T-helper 2 cell (primary cell): Measurements from ENCODE around the gene METRN.
A peak's percentile ranks its signal among the peaks of the same experiment; 100 is the strongest.
"Not testable (repeated sequence)": the region's sequence is repeated elsewhere in the genome, so short reads cannot be mapped to it uniquely, and the experiment has no call there.

ENCODE experiments used
- DNase-seq, 5 experiments: peaks; one replicate each; pipeline versions ENCODE4 v3.0.0 to v3.0.0-alpha.2; 2012 to 2022

METRN gene

DNA sequence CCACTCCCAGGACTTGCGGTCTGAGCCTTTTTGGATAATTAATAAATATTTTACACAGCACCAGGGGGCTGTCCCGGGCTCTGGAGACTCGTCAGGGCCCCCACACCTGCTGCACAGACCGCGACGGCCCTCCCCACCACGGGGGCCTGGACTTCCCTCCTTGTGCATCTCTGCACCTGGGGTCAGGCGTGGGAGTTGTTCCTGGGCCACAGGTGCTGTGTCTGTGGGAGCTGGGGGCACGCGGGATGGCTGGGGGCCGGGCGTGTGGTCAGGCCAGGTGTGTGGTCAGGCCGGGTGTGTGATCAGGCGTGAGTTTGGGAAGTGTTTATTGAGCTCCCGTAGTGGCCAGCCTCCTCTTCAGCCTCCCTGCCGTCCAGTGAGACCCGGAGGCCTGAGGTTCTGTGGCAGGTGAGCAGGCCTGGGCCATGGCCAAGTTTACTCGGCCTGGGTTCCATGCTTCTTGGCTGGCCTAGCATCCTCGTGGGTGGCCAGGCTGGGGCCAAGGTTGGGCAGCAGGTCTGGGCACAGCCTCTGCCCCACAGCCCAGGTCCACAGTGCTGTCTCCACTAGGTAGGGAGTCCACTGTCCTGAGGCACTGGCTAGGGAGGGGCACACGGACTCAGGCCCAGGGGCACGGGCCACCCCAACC is 36.6 kb upstream of the METRN start:
- no peak for DNase-seq

DNA sequence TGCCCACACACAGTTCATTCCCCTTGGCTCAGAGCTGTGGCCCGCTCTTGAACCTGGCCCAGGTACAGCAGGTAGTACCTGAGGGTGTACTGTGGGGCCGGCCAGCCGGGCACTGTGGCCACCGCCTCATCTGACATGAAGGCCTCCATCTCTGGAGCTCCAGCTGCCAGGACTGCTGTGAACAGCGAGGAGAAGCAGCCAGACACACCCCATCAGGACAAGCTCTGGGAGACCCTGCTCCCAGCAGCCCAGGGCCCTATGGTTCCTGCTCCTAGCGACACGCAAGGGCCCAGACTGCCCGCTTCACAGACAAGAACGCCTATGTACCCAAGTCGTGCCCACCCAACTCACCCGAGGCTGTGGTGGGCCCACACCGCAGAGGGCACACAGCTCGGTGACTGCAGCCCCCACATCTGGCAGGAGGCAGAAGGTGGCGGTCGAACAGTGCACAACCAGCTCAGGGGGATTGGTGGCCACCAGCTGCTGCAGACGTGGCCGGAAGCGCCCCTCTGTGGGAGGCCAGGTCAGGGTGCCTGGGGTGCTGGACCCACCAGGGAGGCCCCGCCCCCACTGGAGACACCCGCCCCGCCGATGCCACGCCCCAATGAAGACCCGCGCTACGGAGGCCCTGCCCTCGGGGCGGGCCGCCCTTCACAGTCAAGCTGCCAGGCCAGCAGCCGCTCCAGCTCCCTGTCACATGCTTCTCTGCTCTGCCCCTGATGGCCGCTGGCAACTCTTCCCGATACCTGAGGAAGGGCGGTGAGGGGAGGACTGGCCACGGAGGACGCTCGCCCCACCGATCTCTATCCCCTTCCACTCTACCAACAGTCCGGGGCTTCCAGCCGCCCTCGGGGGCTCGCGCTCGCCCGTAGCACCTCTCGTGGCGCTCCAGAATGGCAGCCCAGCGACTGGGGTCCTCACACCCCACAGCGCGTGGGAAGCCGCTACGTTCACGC is 35.8 kb upstream of the METRN start:
- DNase-seq, result peak in 3 of 5 experiments; percentile 45 to 63 (median 49)

DNA sequence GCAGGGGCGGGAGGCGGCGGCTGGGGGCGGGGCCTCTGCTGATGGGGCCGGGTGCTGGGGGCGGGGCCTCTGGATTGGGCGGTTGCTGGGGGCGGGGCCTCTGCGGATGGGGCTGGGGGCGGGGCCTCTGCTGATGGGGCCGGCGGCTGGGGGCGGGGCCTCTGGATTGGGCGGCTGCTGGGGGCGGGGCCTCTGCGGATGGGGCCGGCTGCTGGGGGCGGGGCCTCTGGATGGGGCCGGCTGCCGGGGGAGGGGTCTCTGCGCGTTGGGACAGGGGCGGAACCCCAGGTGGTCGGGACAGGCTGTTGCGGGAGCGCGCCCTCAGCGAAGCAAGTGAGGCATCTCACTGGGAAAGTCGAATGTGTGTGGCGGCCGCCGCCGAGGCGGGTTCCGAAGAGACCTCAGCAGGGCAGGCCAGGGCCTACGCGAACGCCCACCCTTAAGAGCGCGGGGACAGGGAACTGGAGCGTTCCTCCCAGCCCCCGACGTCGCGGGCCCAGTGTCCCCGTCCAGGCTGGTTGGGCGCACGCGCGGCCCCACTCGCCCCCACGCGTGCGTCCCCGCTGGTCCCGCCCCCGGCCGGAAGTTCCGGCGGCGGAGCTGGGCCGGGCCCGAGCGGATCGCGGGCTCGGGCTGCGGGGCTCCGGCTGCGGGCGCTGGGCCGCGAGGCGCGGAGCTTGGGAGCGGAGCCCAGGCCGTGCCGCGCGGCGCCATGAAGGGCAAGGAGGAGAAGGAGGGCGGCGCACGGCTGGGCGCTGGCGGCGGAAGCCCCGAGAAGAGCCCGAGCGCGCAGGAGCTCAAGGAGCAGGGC is 34.9 kb upstream of the METRN start, which contains the start of gene STUB1:
Gene STUB1 (plus strand): TSS at position 597 of the 811 bp plus-strand sequence. CDS start 116 bp downstream, at position 713.
- DNase-seq, result peak; percentile 80 to 84 (median 81)

DNA sequence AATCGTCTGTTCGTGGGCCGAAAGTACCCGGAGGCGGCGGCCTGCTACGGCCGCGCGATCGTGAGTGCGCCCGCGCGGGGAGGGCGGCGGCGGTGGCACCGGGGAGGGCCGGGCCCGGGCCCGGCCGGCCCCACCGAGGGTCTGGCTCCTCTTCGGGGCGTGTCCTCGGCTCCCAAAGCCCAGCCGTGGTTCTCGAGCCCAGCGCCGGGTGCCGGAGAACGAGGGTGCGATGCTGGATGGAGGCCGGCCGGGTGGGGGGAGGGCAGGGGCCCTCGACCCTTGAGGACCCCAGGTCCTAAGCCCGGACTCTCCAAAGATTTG is 34.3 kb upstream of the METRN start:
- DNase-seq, result no peak

DNA sequence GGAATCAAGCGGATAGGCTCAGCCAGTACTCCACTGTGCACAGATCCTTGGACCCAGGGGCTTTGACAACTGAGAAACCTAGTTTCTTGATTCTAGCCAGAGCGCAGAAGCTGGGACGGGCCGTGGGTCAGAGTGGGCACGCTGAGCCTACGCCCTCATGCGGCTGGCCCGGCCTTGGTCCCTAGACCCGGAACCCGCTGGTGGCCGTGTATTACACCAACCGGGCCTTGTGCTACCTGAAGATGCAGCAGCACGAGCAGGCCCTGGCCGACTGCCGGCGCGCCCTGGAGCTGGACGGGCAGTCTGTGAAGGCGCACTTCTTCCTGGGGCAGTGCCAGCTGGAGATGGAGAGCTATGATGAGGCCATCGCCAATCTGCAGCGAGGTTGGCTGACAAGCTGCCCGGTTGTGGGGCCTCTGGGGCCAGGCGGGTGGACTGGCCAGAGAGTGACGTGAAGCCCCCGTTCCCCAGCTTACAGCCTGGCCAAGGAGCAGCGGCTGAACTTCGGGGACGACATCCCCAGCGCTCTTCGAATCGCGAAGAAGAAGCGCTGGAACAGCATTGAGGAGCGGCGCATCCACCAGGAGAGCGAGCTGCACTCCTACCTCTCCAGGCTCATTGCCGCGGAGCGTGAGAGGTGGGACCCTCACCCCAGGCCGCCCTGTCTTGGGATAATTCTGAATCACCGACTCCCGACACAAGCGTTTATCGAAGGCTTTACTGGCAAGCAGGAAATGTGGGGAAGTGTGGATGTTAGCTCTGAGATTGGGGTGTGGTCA is 33.8 kb upstream of the METRN start:
- DNase-seq, result peak in 1 of 5 experiments; percentile 26

DNA sequence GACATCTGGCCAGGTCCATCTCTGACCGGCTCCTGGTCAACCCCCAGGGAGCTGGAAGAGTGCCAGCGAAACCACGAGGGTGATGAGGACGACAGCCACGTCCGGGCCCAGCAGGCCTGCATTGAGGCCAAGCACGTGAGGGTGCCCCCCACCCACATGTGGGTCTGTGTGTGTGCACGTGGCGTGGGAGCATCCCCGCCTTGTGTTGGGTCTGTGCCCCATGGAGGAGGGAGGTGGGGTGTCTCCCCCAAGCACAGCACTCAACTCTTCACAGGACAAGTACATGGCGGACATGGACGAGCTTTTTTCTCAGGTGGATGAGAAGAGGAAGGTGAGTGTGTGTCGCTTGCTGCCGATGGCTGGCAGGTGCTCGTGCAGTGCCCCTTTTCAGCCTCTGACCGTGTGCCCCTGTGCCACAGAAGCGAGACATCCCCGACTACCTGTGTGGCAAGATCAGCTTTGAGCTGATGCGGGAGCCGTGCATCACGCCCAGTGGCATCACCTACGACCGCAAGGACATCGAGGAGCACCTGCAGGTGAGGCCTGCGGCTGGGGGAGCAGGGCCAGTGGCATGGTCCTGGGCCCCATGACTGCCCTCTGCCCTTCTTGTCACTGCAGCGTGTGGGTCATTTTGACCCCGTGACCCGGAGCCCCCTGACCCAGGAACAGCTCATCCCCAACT is 33.0 kb upstream of the METRN start:
- no peak for DNase-seq

DNA sequence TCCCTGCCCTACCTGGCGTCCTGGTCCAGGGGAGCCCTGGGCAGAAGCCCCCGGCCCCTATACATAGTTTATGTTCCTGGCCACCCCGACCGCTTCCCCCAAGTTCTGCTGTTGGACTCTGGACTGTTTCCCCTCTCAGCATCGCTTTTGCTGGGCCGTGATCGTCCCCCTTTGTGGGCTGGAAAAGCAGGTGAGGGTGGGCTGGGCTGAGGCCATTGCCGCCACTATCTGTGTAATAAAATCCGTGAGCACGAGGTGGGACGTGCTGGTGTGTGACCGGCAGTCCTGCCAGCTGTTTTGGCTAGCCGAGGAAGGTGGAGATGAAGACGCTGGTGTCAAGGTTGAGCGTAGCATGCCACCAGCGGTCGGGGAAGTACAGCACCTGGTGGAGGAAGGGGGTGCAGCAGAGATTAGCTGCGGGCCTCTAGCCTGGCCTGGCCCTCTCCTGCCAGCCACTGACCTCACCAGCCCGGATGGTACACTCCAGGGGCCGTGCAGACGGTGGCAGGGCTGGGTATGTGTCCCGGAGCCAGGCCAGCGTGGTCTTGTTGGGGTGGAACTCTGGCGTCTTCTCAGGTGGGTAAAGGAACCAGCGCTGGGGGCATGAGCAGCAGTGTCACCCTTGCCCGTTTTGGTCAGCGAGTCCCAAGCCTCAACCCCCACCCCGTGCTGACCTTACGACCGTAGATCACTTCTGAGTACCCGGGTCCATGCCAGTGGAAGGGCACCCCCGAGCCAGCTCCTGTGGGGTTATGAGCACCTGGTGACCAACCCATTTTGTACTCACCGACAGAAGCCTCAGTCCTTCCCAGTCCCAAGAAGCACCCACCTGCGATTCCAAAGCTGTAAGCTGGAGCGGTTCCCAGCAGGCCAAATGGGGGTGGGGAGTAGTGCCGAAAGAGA is 32.2 kb upstream of the METRN start:
- no peak for DNase-seq

DNA sequence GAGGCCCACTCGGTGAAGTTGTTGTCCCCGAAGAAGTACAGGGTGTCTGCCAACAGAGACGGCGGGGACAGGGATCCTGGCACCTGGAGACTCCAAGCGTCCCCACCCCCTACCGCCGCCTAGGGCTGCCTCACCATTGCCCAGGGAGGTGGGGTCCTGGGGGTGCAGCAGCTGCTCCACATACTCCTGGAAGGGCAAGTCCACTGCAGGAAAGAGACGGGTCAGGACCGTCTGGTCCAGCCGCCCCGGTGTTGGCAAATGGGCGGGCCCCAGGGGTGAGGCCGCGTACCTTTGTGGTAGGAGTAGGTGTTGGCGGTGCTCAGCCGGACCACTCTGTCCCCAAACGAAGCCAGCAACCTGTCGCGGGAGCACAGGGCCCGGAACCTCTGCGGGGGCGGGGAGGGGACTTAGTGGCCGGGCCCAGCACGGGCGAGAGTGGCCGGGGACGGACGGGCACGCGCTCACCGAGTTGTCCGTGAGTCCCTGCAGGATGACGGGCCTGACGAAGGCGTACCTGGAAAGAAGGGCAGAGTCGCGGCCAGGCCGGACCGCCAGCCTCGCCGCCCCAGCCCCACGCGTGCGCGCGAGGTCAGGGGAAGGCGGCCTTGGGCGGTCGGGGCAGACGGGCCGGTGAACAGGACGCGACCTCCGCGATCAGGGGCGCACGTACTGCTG is 31.4 kb upstream of the METRN start:
- DNase-seq, result no peak

DNA sequence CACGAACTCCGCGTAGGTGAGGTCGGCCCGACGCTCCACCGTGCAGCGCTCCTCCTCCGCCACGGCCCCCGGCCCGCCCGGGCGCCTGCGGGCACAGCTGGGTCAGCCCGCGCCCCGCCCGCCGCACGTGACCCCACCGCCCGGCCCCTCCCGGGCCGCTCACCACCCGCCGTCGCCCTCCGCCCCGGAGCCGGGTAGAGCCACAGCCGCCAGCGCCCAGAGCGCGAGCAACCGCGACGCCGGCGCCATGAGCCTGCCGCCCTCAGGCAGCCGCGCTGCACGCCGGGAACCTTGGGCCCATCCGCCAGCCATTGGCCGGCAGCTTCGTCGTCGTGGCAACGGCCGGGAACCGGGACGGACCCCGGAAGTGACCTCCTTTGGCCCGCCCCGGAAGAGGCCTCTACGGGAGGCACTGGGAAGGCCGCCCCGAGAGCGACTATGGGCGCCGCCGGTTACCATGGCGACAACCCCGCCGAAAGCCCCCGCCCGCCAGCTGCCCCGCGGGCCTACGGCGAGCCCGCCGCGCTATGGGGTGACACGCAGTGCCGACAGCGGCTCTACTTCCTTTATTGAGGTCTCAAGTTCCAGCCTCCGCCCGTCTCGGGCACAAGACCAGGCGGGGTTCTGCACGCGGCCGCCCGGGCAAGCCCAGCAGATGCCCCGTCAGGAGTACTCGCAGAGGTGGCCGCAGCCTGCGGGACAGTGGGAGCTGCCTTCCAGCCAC is 30.7 kb upstream of the METRN start, which contains the start of gene JMJD8:
Gene JMJD8 (minus strand): TSS at position 264 of the 724 bp plus-strand sequence. CDS start 15 bp downstream, at position 249.
- DNase-seq, result peak; percentile 91 to 98 (median 95)

DNA sequence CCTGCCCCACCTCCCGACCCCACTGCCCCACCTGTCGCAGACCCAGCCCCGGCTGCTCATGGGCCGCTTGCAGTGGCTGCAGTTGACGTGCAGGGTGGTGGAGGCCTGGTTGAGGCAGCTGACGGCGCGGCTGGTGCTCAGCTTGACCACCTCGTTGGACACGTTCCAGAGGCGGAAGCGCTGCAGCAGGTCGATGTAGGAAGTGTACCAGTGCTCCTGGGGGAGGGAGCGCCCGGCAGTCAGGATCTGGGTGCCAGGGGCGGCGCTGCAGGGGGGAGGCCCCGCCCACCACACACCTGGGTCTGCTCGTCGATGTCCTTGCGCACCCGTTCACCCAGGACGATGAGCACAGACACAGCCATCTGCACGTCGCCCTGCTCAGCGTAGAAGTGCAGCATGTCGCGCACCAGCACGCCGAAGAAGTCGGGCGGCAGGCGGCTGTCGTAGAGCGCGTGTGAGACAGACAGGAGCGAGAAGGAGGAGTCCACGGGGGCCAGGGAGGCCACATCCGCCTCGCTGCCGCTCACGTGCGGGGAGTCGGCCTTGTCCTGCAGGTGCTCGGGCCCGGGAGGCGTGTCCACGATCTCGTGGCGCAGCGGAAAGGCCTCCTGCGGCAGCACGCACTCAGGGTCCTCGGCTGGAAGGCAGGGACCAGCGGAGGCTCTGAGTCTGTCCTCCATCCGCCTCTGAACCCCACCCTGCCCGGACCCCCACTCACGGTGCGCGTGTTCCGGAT is 29.8 kb upstream of the METRN start:
- DNase-seq, result no peak

DNA sequence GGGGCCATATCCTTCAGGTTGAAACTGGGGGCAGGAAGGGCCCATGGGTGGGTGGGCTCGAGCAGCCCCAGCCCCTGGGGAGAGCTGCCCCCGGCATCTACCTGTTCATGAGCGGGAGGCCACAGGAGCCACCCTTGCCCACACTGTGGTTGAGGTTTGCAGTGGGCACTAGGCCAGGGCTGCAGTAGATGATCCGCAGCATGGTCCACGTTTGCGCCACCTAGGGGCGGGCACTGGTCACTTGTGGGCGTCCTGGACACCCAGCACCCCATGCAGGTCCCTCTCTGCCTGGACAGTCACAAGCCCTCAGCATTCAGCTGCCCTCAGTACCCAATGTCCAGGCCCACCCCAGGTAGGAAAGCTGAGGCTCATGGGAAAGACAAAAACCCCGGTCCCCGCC is 29.0 kb upstream of the METRN start:
- DNase-seq, result no peak

DNA sequence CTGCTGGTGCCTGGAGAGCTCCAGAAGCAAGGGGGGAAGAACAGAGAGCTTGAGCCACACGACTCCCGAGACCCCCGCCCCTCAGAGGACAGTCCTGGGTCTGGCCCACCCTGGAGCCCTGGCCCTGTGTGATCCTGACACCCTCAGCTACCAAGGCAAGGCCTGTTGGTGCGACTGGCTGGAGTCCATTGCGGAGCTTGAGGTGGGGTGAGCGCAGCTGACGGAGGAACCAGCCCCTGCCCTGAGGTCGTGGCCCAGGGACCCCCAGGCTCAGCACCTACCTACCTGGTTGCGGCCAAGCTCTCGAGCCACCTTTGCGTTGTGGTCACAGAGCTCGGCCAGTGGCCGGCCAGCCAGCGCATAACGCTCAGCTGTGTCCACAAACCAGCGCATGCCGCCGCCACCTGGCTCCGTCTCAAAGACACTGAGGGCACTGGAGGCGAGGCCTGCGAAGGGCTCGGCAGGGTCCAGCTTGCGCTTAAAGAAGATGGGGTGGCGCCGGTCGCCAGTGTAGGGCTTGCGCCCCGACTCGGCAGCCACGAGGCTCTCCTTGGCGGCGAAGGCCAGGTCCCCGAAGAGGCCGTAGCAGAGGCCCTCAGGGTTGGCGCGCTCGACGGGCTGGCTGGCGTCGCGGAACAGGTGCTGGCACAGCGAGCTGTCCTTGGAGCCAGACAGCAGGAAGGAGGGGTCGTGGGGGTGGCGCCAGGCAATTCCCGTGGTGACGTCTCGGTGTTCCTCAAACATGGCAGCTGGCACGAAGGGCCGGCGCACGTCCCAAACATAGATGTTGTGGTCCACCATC is 28.3 kb upstream of the METRN start:
- DNase-seq, result no peak

DNA sequence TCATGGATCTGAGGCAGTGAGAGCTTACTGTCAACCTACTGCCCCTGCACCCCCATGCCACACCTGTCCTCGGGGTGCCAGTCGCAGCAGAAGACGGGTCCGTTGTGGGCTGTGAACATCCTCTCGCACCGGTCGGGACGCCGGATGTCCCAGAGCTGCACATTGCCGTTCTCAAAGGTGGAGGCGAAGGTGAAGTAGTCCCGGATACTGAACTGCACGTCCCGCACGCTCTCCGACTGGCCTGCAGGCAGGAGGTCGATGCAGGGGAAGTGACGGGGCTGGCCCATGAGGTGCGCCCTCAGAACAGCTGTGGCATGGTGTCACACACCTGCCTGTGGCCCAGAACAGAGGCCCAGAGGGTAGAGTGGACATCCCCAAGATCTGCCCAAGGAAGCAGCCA is 27.4 kb upstream of the METRN start:
- no peak for DNase-seq

DNA sequence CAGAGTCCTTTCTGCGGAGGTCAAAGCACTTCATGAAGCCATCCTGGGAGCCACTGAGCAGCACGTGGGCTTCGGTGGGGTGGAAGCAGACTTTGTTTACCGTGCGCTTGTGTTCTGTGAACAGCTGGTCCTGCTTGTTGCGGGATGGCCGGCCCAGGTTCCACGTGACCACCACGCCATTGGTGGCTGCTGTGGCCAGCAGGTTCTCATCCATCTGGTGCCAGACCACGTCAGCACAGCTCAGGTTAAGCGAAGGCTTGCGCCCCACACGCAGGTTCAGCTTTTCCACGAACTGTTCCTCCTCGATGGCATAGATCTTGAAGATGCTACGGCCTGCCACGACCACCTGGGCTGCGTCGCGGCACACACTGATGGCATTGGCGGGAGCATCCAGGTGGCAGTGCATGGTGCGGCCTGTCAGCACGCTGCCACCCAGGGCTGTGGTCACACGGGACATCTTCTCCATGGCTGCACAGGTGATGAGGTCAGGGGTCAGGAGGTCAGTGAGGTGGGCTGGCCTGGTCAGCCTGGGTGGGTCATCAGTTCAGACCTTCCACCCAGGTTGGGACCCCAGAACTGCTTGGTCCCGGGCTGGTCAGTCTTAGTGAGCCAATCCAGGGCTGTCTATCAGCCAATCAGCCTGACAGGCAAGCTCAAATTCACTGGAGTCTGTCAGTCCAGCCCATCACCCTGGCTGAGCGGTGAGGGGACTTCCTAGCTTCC is 25.6 kb upstream of the METRN start:
- no peak for DNase-seq

DNA sequence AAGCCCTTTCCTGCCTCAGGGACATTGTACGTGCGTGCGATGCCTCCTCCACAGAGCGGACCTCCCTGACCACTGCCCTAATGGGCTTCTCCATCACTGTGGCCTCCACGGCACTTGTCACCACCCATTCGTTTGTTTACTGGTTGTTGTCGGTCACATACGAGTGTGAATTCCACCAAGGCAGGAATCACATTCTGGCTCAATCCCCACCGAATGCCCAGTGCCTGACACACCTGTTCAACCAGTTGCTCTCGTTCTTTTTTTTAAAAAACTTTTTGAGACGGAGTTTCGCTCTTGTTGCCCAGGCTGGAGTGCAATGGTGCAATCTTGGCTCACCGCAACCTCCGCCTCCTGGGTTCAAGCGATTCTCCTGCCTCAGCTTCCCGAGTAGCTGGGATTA is 23.7 kb upstream of the METRN start:
- DNase-seq, result not testable (repeated sequence)

DNA sequence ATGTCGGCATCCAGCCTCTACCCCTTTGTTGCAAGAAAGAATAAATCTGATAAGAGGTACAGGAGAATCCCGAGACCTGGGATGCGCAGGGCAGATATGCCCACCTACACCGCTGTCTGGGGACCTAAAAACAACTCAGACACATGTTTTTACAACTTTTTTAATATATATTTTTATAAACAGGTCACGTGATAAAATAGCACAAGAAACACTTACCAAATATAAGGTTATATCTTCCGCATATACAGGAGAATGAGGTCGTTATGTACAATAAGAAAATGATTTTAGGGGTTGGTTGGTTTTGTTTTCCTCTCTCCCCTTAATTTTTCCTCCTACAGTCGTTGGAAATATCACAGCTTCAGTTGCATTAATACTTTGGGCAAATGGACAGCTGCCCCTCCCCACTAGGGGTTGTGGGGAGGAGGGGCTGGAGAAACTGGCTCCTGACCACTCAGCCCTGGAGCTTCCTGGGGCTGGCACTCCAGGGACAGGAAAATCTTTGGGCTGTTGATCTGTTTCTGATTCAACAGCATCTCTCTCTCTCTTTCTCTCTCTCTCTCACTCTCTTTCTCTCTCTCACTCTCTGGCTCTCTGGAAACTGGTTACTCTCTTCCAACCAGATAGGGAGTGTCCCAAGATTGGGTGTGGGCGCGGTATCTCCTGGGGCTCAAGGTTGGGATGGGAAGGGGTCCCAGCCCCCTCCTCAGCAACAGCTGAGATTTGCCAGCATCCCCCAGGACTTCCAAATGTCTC is 22.4 kb upstream of the METRN start:
- no peak for DNase-seq
